ENCODE results near the gene CDH4. TPM values are rescaled to one million over a fixed set of nuclear protein-coding genes. Genes with fewer than 3 reads are reported as not detected.

The CDH4 gene
- total RNA-seq, 1 donor from 2014 or later: 3.2 TPM

DNA sequence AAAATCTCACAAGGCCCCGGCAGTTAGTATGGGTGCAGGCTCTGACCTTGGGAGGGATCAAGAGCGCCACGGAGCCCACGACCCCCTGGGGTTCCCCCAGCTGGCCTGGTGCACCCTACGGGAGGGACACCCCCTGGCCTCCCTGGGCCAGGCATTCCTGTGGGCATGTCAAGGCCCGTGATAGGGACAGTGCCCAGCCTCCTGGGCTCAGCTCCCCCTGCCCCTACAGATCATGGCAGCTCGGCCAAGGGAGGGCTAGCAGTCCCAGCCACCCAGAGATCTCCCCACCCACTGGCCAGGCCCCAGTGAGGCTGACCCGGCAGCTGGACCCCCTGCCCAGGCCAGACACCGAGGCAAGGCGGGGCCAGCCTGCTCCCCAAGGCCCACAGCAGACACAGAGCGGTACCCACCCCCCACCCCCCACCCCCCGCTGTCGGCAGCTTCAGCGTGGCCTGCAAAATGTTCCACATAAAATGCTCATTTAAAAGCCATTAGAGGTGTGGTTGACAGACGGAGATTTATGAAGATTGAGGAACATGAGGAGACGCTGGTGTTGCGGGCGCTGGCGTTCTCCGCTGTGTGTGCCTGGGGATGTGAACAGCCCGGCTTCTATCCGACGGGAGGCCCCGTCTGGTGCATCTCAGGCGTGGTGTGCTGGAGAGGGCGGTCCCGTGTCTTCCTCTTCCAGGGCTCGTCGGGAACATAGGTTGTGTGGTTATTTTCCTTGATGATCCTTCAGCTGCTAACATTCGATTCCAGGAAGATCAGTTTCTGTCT lies 625.1 kb downstream of the CDH4 start:
- Histone ChIP-seq H3K27me3 (ENCODE audit: insufficient read depth, low read length) (no peaks in the 10 kb centered on the region), H3K9me3 (ENCODE audit: insufficient read depth, low read depth, low read length) (no peaks in the 10 kb centered on the region), H3K79me2 (ENCODE audit: insufficient read depth, low read length) (no peaks in the 10 kb centered on the region), H3K4me2 (ENCODE audit: low read length) (no peak overlapping the region), H3K4me3 (ENCODE audit: insufficient read depth, low read depth, low read length) (no peak overlapping the region), H3K36me3 (ENCODE audit: insufficient read depth, low read length) (no peaks in the 10 kb centered on the region), H2AFZ (ENCODE audit: low read depth, low read length) (no peak overlapping the region), H3K9ac (ENCODE audit: low read length) (no peak overlapping the region), H3K4me1 (ENCODE audit: insufficient read depth, low read length) (no peaks in the 10 kb centered on the region), H3K27ac (ENCODE audit: low read depth, low read length) (no peak overlapping the region), H4K20me1 (ENCODE audit: insufficient read depth, low read length) (no peaks in the 10 kb centered on the region)
- DNase-seq (ENCODE audit: low read depth) (no peak), FAIRE-seq (no peak)
- no peak overlapping the region for H3K27ac Mint-ChIP-seq (ENCODE audit: unreplicated experiment)
- H3K4me3 Mint-ChIP-seq (ENCODE audit: unreplicated experiment): no peak overlapping the region
- peaks cover 26% of the 10 kb centered on the region for H3K27me3 Mint-ChIP-seq (ENCODE audit: low read depth, unreplicated experiment)
- H3K4me1 Mint-ChIP-seq (ENCODE audit: low read depth, unreplicated experiment): peaks cover 3% of the 10 kb centered on the region
- TF ChIP-seq, protein P1, sequence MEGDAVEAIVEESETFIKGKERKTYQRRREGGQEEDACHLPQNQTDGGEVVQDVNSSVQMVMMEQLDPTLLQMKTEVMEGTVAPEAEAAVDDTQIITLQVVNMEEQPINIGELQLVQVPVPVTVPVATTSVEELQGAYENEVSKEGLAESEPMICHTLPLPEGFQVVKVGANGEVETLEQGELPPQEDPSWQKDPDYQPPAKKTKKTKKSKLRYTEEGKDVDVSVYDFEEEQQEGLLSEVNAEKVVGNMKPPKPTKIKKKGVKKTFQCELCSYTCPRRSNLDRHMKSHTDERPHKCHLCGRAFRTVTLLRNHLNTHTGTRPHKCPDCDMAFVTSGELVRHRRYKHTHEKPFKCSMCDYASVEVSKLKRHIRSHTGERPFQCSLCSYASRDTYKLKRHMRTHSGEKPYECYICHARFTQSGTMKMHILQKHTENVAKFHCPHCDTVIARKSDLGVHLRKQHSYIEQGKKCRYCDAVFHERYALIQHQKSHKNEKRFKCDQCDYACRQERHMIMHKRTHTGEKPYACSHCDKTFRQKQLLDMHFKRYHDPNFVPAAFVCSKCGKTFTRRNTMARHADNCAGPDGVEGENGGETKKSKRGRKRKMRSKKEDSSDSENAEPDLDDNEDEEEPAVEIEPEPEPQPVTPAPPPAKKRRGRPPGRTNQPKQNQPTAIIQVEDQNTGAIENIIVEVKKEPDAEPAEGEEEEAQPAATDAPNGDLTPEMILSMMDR (IDR thresholded peaks at IDR 0.05; ENCODE audit: insufficient read depth, low read depth, low read length): no peak
- TF ChIP-seq EZH2 (IDR thresholded peaks at IDR 0.05; ENCODE audit: insufficient read depth, low read length): no peak
- H3K36me3 Mint-ChIP-seq (ENCODE audit: low read depth, unreplicated experiment): peaks cover 3% of the 10 kb centered on the region
- H3K9me3 Mint-ChIP-seq (ENCODE audit: unreplicated experiment): no peaks in the 10 kb centered on the region

DNA sequence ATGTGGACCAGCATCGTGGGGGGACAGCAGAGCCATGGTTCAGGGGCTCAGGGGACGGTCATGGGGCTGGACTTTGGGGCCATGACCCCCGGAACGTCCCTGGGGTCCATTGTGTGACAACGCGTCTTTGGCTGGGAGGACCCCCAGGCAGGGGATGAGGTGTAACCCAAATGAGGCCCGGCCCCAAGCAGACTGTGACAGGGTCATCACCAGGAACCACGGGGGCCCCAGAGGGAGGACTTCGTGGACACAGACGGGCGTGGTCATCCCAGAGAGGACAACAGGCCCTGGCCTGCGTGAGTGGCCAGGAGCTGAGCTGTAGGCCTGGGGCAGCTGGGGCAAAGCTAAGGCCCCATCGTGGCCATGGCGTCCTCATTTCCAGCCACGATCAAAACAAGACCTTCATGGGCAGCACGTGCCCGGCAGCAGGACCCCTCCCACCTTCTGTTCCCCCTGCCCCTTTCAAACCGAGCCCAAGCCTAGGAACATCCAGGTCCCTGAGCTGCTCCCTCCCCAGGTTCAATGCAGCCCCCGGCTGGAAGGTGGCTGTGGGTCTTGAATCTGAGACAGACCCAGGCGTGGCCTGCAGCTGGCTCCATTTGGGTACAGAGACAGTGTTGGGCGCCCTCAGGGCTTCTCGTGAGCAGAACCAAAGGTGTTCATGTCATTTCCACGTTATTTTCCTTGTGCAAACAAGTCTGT lies 625.9 kb downstream of the CDH4 start:
- H3K36me3 Mint-ChIP-seq (ENCODE audit: low read depth, unreplicated experiment): peaks cover 3% of the 10 kb centered on the region
- H4K20me1 ChIP-seq (ENCODE audit: insufficient read depth, low read length): no peaks in the 10 kb centered on the region
- FAIRE-seq: no peak

More for the DNA sequence above, 625.9 kb downstream of the CDH4 start:
- H3K27me3 Mint-ChIP-seq (ENCODE audit: low read depth, unreplicated experiment): peaks cover 28% of the 10 kb centered on the region
- no peak overlapping the region for H3K27ac Mint-ChIP-seq (ENCODE audit: unreplicated experiment)
- TF ChIP-seq EZH2 (IDR thresholded peaks at IDR 0.05; ENCODE audit: insufficient read depth, low read length): no peak
- TF ChIP-seq, protein P1 (IDR thresholded peaks at IDR 0.05; ENCODE audit: insufficient read depth, low read depth, low read length): no peak
- Histone ChIP-seq H2AFZ (ENCODE audit: low read depth, low read length) (no peak overlapping the region), H3K4me3 (ENCODE audit: insufficient read depth, low read depth, low read length) (no peak overlapping the region), H3K4me1 (ENCODE audit: insufficient read depth, low read length) (no peaks in the 10 kb centered on the region), H3K27me3 (ENCODE audit: insufficient read depth, low read length) (no peaks in the 10 kb centered on the region), H3K79me2 (ENCODE audit: insufficient read depth, low read length) (no peaks in the 10 kb centered on the region), H3K36me3 (ENCODE audit: insufficient read depth, low read length) (no peaks in the 10 kb centered on the region), H3K4me2 (ENCODE audit: low read length) (no peak overlapping the region), H3K9me3 (ENCODE audit: insufficient read depth, low read depth, low read length) (no peaks in the 10 kb centered on the region), H3K27ac (ENCODE audit: low read depth, low read length) (no peak overlapping the region), H3K9ac (ENCODE audit: low read length) (no peak overlapping the region)
- H3K4me1 Mint-ChIP-seq (ENCODE audit: low read depth, unreplicated experiment): peaks cover 4% of the 10 kb centered on the region
- DNase-seq (ENCODE audit: low read depth): no peak
- no peaks in the 10 kb centered on the region for H3K9me3 Mint-ChIP-seq (ENCODE audit: unreplicated experiment)
- no peak overlapping the region for H3K4me3 Mint-ChIP-seq (ENCODE audit: unreplicated experiment)

Measured in astrocyte (in vitro differentiated cells and primary cell).